ENCODE measurements around the gene GRB10.

DNA sequence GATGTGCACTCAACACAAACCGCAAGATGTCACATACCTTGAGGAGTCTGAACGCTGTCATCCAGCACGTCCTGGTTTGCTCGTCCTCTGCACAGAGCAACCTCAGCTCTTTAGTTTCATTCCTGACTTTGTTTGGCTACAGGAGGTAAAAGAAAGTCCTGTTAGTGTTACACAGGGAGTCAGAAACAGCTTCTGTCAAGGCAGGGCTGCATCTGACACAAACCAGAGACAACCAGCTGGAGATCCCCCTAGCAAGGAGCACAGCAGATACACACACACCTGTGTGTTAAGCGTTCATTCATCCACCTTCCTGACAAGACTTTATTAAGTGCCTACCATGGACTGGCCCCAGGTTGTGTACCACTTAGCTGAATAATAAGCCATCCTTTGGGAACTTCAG, 170.0 kb downstream of the GRB10 start:
- TF ChIP-seq, protein P1, sequence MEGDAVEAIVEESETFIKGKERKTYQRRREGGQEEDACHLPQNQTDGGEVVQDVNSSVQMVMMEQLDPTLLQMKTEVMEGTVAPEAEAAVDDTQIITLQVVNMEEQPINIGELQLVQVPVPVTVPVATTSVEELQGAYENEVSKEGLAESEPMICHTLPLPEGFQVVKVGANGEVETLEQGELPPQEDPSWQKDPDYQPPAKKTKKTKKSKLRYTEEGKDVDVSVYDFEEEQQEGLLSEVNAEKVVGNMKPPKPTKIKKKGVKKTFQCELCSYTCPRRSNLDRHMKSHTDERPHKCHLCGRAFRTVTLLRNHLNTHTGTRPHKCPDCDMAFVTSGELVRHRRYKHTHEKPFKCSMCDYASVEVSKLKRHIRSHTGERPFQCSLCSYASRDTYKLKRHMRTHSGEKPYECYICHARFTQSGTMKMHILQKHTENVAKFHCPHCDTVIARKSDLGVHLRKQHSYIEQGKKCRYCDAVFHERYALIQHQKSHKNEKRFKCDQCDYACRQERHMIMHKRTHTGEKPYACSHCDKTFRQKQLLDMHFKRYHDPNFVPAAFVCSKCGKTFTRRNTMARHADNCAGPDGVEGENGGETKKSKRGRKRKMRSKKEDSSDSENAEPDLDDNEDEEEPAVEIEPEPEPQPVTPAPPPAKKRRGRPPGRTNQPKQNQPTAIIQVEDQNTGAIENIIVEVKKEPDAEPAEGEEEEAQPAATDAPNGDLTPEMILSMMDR (IDR thresholded peaks at IDR 0.05), result no peak
- TF ChIP-seq POLR2A (IDR thresholded peaks at IDR 0.05), result no peak

Measured in testis (tissue), 2 donors.